Vagina (tissue), 2 donors: ENCODE measurements around the gene MFRP. TPM values are rescaled to one million over a fixed set of nuclear protein-coding genes. Genes with fewer than 3 reads are reported as not detected.

ENCODE experiments used
- DNase-seq, 2 donors: peaks; one replicate each; pipeline ENCODE4 v3.0.0-alpha.2; 2017; ENCODE audit errors: extremely low spot score in 2 of 2
- H3K27ac ChIP-seq: fragments of 200-600 bp; sonication (generic); one replicate; pipeline ENCODE4 v1.5.1; 2019
- H3K27me3 ChIP-seq: fragments of 200-600 bp; sonication (generic); one replicate; pipeline ENCODE4 v1.5.1; 2019
- H3K36me3 ChIP-seq, 2 donors: fragments of 200-600 bp; sonication (generic); one replicate each; pipeline ENCODE4 v1.5.1; 2017 to 2019
- H3K4me1 ChIP-seq: fragments of 200-600 bp; sonication (generic); one replicate; pipeline ENCODE4 v1.5.1; 2019
- H3K4me3 ChIP-seq, 2 donors: fragments of 200-600 bp; sonication (generic); 1 replicate in 1 of 2; 2 replicates in 1 of 2; pipeline ENCODE4 v1.5.1; 2016 to 2019
- H3K9me3 ChIP-seq: fragments of 200-600 bp; sonication (generic); one replicate; pipeline ENCODE4 v1.5.1; 2019
- CTCF ChIP-seq, 3 experiments: fragments of 450-650 bp in 2 of 3; fragments of 200-600 bp in 1 of 3; sonication (generic) in 1 of 3; IDR thresholded peaks; one replicate each; pipeline ENCODE4 v1.5.1; 2017 to 2019; ENCODE audit warnings: antibody characterized with exemption in 3 of 3, mild to moderate bottlenecking in 2 of 3, moderate library complexity in 2 of 3
- POLR2A ChIP-seq, 2 donors: fragments of 450-650 bp; IDR thresholded peaks; one replicate each; pipeline ENCODE4 v1.6.1; 2017; ENCODE audit warnings: antibody characterized with exemption in 2 of 2, mild to moderate bottlenecking in 2 of 2, moderate library complexity in 2 of 2
- POLR2AphosphoS5 ChIP-seq, 2 donors: sonication (generic); formaldehyde crosslinking; IDR thresholded peaks; one replicate each; pipeline ENCODE4 v1.9.0; 2017; ENCODE audit warnings: antibody characterized with exemption in 2 of 2, mild to moderate bottlenecking in 2 of 2, low read depth in 1 of 2; ENCODE audit not compliant: insufficient read depth in 1 of 2
- intact Hi-C: fragments of 100-400 bp; cut with DNase I; formaldehyde crosslinking; loops from one replicate; pipeline ENCODE4 v1.15.1; 2023
- microRNA-seq: library from miRNA; unstranded; fragments of <30 nt; microRNA quantifications from one replicate; pipeline ENCODE4, GENCODE V29; 2017; ENCODE audit warnings: borderline number of aligned reads, borderline replicate concordance
- small RNA-seq: library from RNA; depleted of rRNA; stranded (forward); fragments of <200 nt; gene quantifications from one replicate; pipeline ENCODE3, GENCODE V24; 2016
- total RNA-seq: library from RNA; depleted of rRNA; stranded (reverse); fragments of >200 nt; gene quantifications from one replicate; pipeline ENCODE4 v1.2.3, GENCODE V29; 2016

Gene MFRP
- total RNA-seq, 1 donor from 2014 or later = not detected

GRCh38 chr11:119295178-119295577, 51.3 kb downstream of the MFRP start:
- peaks cover 0 to 47% of the 10 kb centered on the region in 2 donors for H3K36me3 ChIP-seq
- H3K27ac ChIP-seq = no peak overlapping the region
- DNase-seq = no peak
- H3K4me3 ChIP-seq = no peak overlapping the region
- intact Hi-C loops = no loop called here
- no peaks in the 10 kb centered on the region for H3K4me1 ChIP-seq
- no peaks in the 10 kb centered on the region for H3K9me3 ChIP-seq
- no peaks in the 10 kb centered on the region for H3K27me3 ChIP-seq
- TF ChIP-seq POLR2A (IDR thresholded peaks at IDR 0.05) (no peak), CTCF (IDR thresholded peaks at IDR 0.05) (no peak)

DNA sequence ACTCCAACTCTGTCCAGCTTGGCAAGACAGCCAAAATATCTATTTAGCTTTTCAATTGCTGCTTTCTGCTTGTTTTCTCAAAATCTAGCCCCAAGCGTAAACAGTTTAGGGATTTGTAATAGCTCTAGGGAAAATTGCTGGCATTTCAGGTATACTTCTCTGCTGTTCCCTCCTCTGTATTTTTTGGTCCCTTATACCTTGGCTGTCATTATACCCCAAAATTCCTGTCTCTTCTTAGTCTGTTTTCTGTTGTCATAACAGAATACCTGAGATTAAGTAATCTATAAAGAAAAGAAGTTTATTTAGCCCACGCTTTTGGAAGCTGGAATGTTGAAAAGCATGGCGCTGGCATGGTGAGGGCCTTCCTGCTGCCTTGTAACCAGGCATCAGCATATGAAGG, 53.0 kb downstream of the MFRP start:
- H3K4me1 ChIP-seq = no peaks in the 10 kb centered on the region
- H3K9me3 ChIP-seq = no peaks in the 10 kb centered on the region
- TF ChIP-seq CTCF (IDR thresholded peaks at IDR 0.05) = no peak
- no peak for TF ChIP-seq POLR2AphosphoS5 (IDR thresholded peaks at IDR 0.05; ENCODE audit: insufficient read depth in 1 of 2, low read depth in 1 of 2)
- TF ChIP-seq POLR2A (IDR thresholded peaks at IDR 0.05) = no peak
- H3K4me3 ChIP-seq = no peak overlapping the region
- H3K27ac ChIP-seq = no peak overlapping the region
- peaks cover 0 to 33% of the 10 kb centered on the region in 2 donors for H3K36me3 ChIP-seq
- intact Hi-C loops = no loop called here
- no peaks in the 10 kb centered on the region for H3K27me3 ChIP-seq
- no peak for DNase-seq

DNA sequence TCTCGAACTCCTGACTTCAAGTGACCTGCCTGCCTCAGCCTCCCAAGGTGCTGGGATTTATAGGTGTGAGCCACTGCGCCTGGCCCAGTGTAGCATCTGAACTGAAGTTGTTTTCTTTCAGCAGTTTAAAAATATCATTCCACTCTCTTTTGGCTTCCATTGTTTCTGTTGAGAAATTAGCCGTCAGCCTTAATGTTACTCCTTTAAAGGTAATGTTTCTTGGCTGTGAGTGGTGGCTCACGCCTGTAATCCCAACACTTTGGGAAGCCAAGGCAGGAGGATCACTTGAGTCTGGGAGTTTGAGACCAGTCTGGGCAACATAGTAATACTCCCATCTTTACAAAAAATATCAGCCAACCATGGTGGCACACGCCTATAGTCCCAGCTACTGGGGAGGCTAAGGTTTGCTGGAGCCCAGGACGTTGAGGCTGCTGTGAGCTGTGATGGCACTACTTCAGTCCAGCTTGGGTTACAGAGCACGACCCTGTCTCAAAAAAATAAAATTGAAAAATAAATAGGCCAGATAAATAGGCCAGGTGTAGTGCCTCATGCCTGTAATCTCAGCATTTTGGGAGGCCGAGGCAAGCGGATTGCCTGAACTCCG, 55.5 kb downstream of the MFRP start:
- Histone ChIP-seq H3K27ac (no peak overlapping the region), H3K9me3 (no peaks in the 10 kb centered on the region), H3K27me3 (no peaks in the 10 kb centered on the region), H3K36me3 (peaks cover 0 to 19% of the 10 kb centered on the region in 2 donors), H3K4me3 (no peak overlapping the region), H3K4me1 (no peaks in the 10 kb centered on the region)
- DNase-seq = no peak
- TF ChIP-seq CTCF (IDR thresholded peaks at IDR 0.05) (no peak), POLR2AphosphoS5 (IDR thresholded peaks at IDR 0.05; ENCODE audit: insufficient read depth in 1 of 2, low read depth in 1 of 2) (no peak), POLR2A (IDR thresholded peaks at IDR 0.05) (no peak)
- intact Hi-C loops = no loop called here

Small RNA genes lying within 50 kb of the gene (microRNA-seq; reads per million reads assigned to microRNA genes)
- not detected for gene MIR6756

Small RNA genes lying within 50 kb of the gene (small RNA-seq; reads per million reads assigned to genes)
- gene RF01225 = not detected
- gene RNU6-262P = not detected

Other genes starting within 250 kb of the MFRP start
- gene DPAGT1, start 244.9 kb downstream of the MFRP start, total RNA-seq = 18.2 TPM
- gene C2CD2L, start 239.4 kb downstream of the MFRP start, total RNA-seq = 7.1 TPM
- gene HINFP, start 225.1 kb downstream of the MFRP start, total RNA-seq = 22.1 TPM
- gene ABCG4, start 197.7 kb downstream of the MFRP start, total RNA-seq = 3.2 TPM
- 15.5 TPM for gene NLRX1, start 178.0 kb downstream of the MFRP start, total RNA-seq
- 0.25 TPM for gene NHERF4, start 161.2 kb downstream of the MFRP start, total RNA-seq
- gene CBL, start 140.4 kb downstream of the MFRP start, total RNA-seq = 15.5 TPM
- 295 TPM for gene MCAM, start 29.6 kb downstream of the MFRP start, total RNA-seq
- gene RNF26, start 12.2 kb downstream of the MFRP start, total RNA-seq = 19.6 TPM
- gene C1QTNF5, start 5.8 kb downstream of the MFRP start, total RNA-seq = 32.2 TPM
- 2.5 TPM for gene USP2, start 35.0 kb upstream of the MFRP start, total RNA-seq
- gene THY1, start 76.5 kb upstream of the MFRP start, total RNA-seq = 48.9 TPM